Measurements from ENCODE around the gene GAS2L1.

Gene GAS2L1

DNA sequence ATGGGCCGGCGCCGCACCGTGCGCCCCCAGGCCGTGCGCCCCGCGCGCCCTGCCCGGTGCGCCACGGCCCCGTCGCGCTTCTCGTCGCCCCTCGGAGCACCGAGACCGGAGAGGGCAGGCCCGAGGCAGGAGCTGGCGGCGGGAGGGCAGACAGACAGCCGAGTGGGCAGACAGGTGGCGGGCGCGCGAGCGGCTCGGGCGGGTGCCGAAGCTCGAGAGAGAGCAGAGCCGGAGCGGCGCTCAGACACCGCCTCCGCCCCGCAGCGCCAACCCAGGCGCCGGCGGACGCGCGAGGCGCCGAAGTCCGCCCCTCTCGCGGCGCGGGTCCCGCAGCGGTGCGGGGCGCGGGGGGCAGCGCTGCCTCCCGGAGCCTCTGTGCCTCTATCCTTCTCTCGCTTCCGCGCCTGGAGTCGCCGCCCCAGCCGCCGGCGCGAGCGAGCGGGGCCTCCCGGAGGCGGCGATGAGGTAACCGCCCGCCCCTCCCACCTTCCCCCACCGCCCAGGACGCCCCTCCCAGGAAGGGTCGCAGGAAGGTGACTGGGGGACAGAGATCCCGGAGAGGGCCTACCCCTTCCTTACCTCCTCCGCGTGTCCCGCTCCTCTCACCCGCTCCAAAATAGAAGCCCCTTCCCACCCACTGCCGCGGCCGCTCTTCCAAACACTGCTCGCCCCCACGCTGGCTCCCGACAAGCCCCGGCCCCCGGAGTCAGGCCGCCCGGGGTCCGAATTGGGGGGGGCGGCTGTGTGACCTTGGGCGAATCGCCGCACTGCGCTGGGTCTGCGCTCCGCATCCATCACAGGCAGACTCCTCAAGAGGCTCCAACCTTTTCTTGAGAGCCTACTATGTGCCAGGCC lies 9.1 kb downstream of the GAS2L1 start, which contains the start of gene RASL10A:
TSS of gene RASL10A (minus strand) at position 412 of the 855 bp plus-strand sequence. CDS start 451 bp downstream, outside the sequence.
- H3K27ac Mint-ChIP-seq = no peak within 1 kb of the TSS
- TF ChIP-seq, protein P1, sequence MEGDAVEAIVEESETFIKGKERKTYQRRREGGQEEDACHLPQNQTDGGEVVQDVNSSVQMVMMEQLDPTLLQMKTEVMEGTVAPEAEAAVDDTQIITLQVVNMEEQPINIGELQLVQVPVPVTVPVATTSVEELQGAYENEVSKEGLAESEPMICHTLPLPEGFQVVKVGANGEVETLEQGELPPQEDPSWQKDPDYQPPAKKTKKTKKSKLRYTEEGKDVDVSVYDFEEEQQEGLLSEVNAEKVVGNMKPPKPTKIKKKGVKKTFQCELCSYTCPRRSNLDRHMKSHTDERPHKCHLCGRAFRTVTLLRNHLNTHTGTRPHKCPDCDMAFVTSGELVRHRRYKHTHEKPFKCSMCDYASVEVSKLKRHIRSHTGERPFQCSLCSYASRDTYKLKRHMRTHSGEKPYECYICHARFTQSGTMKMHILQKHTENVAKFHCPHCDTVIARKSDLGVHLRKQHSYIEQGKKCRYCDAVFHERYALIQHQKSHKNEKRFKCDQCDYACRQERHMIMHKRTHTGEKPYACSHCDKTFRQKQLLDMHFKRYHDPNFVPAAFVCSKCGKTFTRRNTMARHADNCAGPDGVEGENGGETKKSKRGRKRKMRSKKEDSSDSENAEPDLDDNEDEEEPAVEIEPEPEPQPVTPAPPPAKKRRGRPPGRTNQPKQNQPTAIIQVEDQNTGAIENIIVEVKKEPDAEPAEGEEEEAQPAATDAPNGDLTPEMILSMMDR (IDR thresholded peaks at IDR 0.05; ENCODE audit: unreplicated experiment in 3 of 3) = no peak
- H3K4me3 Mint-ChIP-seq = peak within 1 kb of the TSS; percentile 66 to 75 (median 74)
- H3K4me1 Mint-ChIP-seq = peaks cover 17% of the 10 kb centered on the region
- peaks cover 5% of the 10 kb centered on the region for H3K36me3 Mint-ChIP-seq (ENCODE audit: low read depth)
- H3K27me3 Mint-ChIP-seq (ENCODE audit: low read depth) = peaks cover 58% of the 10 kb centered on the region
- H3K9me3 Mint-ChIP-seq = no peaks in the 10 kb centered on the region

GRCh38 chr22:29316141-29316828 lies 9.8 kb downstream of the GAS2L1 start:
- Mint-ChIP-seq H3K36me3 (ENCODE audit: low read depth) (peaks cover 5% of the 10 kb centered on the region), H3K27me3 (ENCODE audit: low read depth) (peaks cover 55% of the 10 kb centered on the region), H3K4me3 (peak overlapping the region; percentile 54 to 71 (median 65)), H3K9me3 (no peaks in the 10 kb centered on the region), H3K4me1 (peaks cover 17% of the 10 kb centered on the region), H3K27ac (no peak overlapping the region)
- TF ChIP-seq, protein P1 (IDR thresholded peaks at IDR 0.05; ENCODE audit: unreplicated experiment in 3 of 3) = no peak

DNA sequence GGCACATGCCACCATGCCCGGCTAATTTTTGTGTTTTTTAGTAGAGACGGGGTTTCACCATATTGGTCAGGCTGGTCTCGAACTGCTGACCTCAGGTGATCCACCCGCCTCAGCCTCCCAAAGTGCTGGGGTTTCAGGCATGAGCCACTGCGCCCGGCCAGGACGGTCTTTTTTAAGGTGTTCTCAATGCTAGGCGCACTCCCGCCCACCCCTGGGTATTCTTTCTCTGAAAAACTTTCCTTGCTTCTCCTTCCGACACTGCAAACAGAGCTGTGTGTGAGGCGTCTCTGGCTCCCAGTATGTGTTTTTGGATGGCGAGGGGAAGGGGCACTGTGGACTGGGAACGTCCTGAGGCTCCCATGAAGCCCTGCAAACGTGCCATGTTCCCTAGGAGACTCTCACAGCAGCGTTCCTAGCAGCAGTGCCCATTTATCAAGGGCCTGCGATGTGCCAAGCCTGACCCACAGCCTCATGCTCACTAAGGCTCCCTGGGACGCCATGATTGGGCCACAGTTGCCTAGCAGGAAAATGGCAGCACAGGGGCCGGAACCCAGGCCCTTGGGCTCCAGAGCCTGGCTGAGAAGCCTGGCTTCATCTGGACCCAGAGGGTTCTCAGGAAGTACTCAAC lies 11.5 kb downstream of the GAS2L1 start:
- Mint-ChIP-seq H3K4me3 (peak overlapping the region in 2 of 3 experiments; percentile 15 to 47), H3K27ac (no peak overlapping the region), H3K4me1 (peaks cover 11% of the 10 kb centered on the region), H3K36me3 (ENCODE audit: low read depth) (peaks cover 5% of the 10 kb centered on the region), H3K27me3 (ENCODE audit: low read depth) (peaks cover 43% of the 10 kb centered on the region), H3K9me3 (no peaks in the 10 kb centered on the region)
- TF ChIP-seq, protein P1 (IDR thresholded peaks at IDR 0.05; ENCODE audit: unreplicated experiment in 3 of 3) = no peak

DNA sequence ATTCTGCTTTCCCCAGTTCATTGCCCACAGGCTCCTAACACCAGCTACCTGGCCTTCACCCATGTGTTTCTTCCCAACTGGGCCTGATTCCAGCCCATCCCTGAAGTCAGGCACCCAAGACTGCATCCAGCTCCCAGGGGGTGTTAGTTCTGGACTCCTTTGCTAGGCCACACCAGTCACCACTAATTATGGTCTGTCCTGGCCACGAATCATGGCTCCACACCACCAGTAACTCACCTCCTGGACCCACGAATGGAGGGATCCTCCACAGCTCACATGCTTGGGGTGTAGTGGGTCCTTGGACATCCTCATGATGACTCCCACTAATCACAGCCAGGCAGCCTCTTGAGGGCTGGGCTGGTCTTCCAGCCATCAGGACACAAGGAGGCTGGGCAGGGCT lies 12.6 kb downstream of the GAS2L1 start:
- peaks cover 33% of the 10 kb centered on the region for H3K27me3 Mint-ChIP-seq (ENCODE audit: low read depth)
- no peak overlapping the region for H3K27ac Mint-ChIP-seq
- peaks cover 5% of the 10 kb centered on the region for H3K36me3 Mint-ChIP-seq (ENCODE audit: low read depth)
- TF ChIP-seq, protein P1 (IDR thresholded peaks at IDR 0.05; ENCODE audit: unreplicated experiment in 3 of 3) = no peak
- H3K4me1 Mint-ChIP-seq = peaks cover 6% of the 10 kb centered on the region
- no peaks in the 10 kb centered on the region for H3K9me3 Mint-ChIP-seq
- H3K4me3 Mint-ChIP-seq = no peak overlapping the region

DNA sequence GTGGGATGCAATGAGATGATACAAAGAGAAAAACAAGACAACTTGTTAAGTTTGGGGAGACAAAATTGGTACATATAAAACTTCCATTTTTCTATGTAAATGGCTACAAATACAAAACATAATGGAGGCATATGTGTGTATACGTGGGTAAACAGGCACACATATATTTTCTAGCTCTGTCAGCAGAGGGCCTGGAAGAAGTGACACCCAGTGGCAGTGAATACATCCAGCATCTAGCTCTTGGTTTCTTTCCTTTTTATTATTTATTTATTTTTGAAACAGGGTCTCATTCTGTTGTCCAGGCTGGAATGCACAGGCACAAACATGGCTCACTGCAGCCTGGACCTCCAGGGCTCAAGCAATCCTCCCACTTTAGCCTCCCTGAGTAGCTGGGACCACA lies 14.1 kb downstream of the GAS2L1 start:
- TF ChIP-seq, protein P1 (IDR thresholded peaks at IDR 0.05; ENCODE audit: unreplicated experiment in 3 of 3) = peak in 1 of 3 experiments; percentile 19
- no peaks in the 10 kb centered on the region for H3K4me1 Mint-ChIP-seq
- H3K4me3 Mint-ChIP-seq = no peak overlapping the region
- H3K36me3 Mint-ChIP-seq (ENCODE audit: low read depth) = no peaks in the 10 kb centered on the region
- no peaks in the 10 kb centered on the region for H3K9me3 Mint-ChIP-seq
- H3K27ac Mint-ChIP-seq = no peak overlapping the region
- peaks cover 27% of the 10 kb centered on the region for H3K27me3 Mint-ChIP-seq (ENCODE audit: low read depth)

Data from nephron (organoid).